ENCODE measurements around the gene TAF1D.
A peak's percentile ranks its signal among the peaks of the same experiment; 100 is the strongest.

The TAF1D gene

DNA sequence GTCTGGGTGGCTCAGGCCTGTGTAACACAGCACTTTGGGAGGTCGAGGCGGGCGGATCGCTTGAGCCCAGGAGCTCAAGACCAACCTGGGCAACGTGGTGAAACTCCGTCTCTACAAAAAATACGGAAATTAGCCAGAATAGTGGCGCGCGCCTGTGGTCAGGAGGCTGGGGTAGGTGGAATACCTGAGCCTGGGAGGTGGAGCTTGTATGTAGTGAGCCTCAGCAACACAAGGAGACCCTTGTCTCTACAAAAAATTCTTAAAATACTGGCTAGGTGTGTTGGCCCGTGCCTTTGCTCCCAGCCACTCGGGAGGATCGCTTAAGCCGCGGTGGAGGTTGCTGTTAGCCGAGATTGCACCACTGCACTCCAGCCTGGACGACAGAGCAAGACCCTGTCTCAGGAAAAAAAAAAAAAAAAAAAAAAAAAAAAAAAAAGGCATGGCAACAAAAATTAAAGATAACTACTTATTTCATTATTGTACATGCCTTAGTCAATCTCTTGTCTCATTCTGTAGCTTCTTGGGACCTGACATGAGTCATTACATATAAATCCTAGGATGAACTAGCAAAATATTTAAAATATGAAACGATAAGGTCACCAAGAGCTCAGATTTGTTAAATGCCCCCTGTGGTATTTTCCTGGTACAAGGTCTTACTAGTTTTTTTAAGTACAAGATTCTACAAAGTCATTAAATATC is 1.1 kb downstream of the TAF1D start:
- TF ChIP-seq, protein P1, sequence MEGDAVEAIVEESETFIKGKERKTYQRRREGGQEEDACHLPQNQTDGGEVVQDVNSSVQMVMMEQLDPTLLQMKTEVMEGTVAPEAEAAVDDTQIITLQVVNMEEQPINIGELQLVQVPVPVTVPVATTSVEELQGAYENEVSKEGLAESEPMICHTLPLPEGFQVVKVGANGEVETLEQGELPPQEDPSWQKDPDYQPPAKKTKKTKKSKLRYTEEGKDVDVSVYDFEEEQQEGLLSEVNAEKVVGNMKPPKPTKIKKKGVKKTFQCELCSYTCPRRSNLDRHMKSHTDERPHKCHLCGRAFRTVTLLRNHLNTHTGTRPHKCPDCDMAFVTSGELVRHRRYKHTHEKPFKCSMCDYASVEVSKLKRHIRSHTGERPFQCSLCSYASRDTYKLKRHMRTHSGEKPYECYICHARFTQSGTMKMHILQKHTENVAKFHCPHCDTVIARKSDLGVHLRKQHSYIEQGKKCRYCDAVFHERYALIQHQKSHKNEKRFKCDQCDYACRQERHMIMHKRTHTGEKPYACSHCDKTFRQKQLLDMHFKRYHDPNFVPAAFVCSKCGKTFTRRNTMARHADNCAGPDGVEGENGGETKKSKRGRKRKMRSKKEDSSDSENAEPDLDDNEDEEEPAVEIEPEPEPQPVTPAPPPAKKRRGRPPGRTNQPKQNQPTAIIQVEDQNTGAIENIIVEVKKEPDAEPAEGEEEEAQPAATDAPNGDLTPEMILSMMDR (IDR thresholded peaks at IDR 0.05; ENCODE audit: insufficient read depth, low read length, poor library complexity, severe bottlenecking): no peak
- no peak for TF ChIP-seq EZH2phosphoT487 (conservative IDR thresholded peaks at IDR 0.05; ENCODE audit: low read length)
- Histone ChIP-seq H3K9me2 (replicated peaks; ENCODE audit: insufficient read depth, low read length) (no peaks in the 10 kb centered on the region), H2AFZ (ENCODE audit: low read depth, low read length, severe bottlenecking) (no peak overlapping the region), H3K4me2 (ENCODE audit: low read depth, low read length, poor library complexity, severe bottlenecking) (peak overlapping the region; percentile 97), H3K9ac (ENCODE audit: low read length) (peak overlapping the region; percentile 100), H3K9me3 (ENCODE audit: insufficient read depth, low read length) (no peaks in the 10 kb centered on the region), H3K79me2 (ENCODE audit: insufficient read depth, low read length) (peaks cover 84% of the 10 kb centered on the region), H3F3A (ENCODE audit: insufficient read depth) (peaks cover 56% of the 10 kb centered on the region), H3K4me3 (ENCODE audit: insufficient read depth, low read length, poor library complexity, severe bottlenecking) (peak overlapping the region; percentile 98), H3K36me3 (ENCODE audit: low read length) (peaks cover 55% of the 10 kb centered on the region), H3K27ac (ENCODE audit: low read depth, low read length) (peak overlapping the region; percentile 88), H4K20me1 (ENCODE audit: low read depth, low read length) (peaks cover 46% of the 10 kb centered on the region), H3K27me3 (ENCODE audit: low read length) (no peaks in the 10 kb centered on the region)

DNA sequence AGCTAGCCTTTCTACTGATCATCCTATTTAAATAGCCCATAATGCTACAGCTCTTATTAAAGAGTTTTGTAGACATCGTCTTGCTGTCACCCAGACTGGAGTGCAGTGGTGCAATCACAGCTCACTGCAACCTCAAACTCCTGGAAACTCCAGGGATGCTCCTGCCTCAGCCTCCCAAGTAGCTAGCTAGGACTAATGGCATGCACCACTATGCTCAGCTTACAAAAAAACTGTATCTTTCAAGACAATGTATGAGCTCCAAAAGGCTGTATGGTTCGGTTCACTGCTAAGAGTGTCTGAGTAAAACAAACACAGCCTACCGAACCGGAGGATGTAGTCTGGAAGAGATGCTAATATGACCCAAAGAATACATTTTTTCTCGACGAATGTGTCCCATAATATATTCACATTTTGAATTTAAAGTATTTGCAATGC is 2.6 kb downstream of the TAF1D start:
- H3K4me3 ChIP-seq (ENCODE audit: insufficient read depth, low read length, poor library complexity, severe bottlenecking): peak overlapping the region; percentile 98
- no peaks in the 10 kb centered on the region for H3K9me2 ChIP-seq (replicated peaks; ENCODE audit: insufficient read depth, low read length)
- TF ChIP-seq, protein P1 (IDR thresholded peaks at IDR 0.05; ENCODE audit: insufficient read depth, low read length, poor library complexity, severe bottlenecking): no peak
- no peak for TF ChIP-seq EZH2phosphoT487 (conservative IDR thresholded peaks at IDR 0.05; ENCODE audit: low read length)
- no peaks in the 10 kb centered on the region for H3K9me3 ChIP-seq (ENCODE audit: insufficient read depth, low read length)
- peaks cover 61% of the 10 kb centered on the region for H4K20me1 ChIP-seq (ENCODE audit: low read depth, low read length)
- peaks cover 70% of the 10 kb centered on the region for H3K36me3 ChIP-seq (ENCODE audit: low read length)
- H3F3A ChIP-seq (ENCODE audit: insufficient read depth): peaks cover 71% of the 10 kb centered on the region
- H3K27me3 ChIP-seq (ENCODE audit: low read length): no peaks in the 10 kb centered on the region
- peaks cover 83% of the 10 kb centered on the region for H3K79me2 ChIP-seq (ENCODE audit: insufficient read depth, low read length)
- H3K4me2 ChIP-seq (ENCODE audit: low read depth, low read length, poor library complexity, severe bottlenecking): peak overlapping the region; percentile 97
- H3K27ac ChIP-seq (ENCODE audit: low read depth, low read length): peak overlapping the region; percentile 88
- H3K9ac ChIP-seq (ENCODE audit: low read length): peak overlapping the region; percentile 100
- no peak overlapping the region for H2AFZ ChIP-seq (ENCODE audit: low read depth, low read length, severe bottlenecking)

DNA sequence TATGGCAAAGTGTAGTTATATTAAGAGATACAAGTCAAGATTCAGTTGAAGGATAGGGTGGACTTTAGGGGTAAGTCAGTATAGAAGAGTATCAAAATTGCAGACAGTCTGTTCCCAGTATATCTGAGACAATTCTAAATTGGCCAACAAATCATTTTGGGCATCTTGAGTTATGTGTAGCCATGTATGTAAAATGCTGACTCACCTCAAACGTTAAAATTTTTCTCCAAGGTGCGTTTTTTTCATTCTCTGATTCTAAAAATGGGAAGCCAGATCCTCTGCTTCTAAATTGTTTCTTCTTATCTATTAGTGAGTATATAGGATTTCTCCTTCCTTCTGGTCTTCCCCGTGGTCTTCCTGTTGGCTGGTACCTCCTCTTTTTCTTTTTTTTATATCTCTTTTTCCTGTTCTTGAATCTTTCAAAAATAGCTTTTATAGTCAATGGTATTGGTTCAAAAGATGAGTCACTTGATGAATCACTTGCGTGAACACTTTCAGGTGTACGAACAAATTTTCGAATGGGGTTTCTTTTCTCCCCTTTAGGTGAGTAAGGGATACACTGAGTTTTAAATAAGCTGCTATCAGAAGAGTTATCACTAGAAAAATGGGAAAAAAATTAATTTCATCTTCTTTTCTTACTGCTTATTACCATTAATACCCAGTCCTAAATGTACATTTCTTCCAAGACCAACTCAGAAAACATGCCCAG is 3.2 kb downstream of the TAF1D start:
- peak overlapping the region; percentile 88 for H3K27ac ChIP-seq (ENCODE audit: low read depth, low read length)
- no peak for TF ChIP-seq EZH2phosphoT487 (conservative IDR thresholded peaks at IDR 0.05; ENCODE audit: low read length)
- TF ChIP-seq, protein P1 (IDR thresholded peaks at IDR 0.05; ENCODE audit: insufficient read depth, low read length, poor library complexity, severe bottlenecking): no peak
- H3K36me3 ChIP-seq (ENCODE audit: low read length): peaks cover 76% of the 10 kb centered on the region

More for the DNA sequence above, 3.2 kb downstream of the TAF1D start:
- Histone ChIP-seq H3K9me3 (ENCODE audit: insufficient read depth, low read length) (no peaks in the 10 kb centered on the region), H3K9ac (ENCODE audit: low read length) (peak overlapping the region; percentile 100), H3F3A (ENCODE audit: insufficient read depth) (peaks cover 77% of the 10 kb centered on the region), H4K20me1 (ENCODE audit: low read depth, low read length) (peaks cover 67% of the 10 kb centered on the region), H3K9me2 (replicated peaks; ENCODE audit: insufficient read depth, low read length) (no peaks in the 10 kb centered on the region), H3K4me3 (ENCODE audit: insufficient read depth, low read length, poor library complexity, severe bottlenecking) (peak overlapping the region; percentile 98), H3K27me3 (ENCODE audit: low read length) (no peaks in the 10 kb centered on the region), H2AFZ (ENCODE audit: low read depth, low read length, severe bottlenecking) (no peak overlapping the region), H3K4me2 (ENCODE audit: low read depth, low read length, poor library complexity, severe bottlenecking) (peak overlapping the region; percentile 97), H3K79me2 (ENCODE audit: insufficient read depth, low read length) (peaks cover 77% of the 10 kb centered on the region)
